ENCODE data around the gene RGL3. TPM values are rescaled to one million over a fixed set of nuclear protein-coding genes. Genes with fewer than 3 reads are reported as not detected.

The RGL3 gene
- total RNA-seq, 1 experiment from 2014 or later = 53.1 TPM

DNA sequence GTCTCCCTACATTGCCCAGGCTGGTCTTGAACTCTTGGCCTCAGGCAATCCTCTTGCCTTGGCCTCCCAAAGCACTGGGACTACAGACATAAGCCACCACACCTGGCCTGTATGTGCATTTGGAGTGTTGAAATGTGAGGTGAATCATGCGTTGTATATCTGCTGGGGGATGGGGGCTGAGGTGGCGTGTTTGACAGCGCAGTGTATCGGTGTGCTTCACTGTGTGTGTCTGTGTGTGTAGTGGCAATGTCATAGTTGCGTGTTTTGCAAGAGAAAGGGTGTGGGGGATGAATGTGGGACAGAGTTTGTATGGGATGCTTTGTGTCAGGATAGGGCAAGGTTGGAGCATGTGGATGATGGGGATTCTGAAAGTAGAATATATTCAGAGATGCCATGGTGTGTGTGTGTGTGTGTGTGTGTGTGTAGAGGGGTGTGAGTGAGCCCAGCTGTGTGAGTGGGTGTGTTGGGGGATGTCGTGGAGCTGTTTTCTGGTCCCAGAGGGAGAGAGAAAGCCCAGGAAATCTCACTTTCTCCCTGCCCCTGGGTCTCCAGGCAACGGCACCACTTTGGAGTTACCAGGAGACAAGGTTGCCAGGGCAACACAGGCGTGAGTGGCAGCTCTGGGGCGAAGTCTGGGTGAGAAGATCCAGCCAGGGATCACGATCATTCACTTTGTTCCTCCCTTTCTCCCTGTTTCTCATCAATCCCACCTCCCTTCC is 45.8 kb downstream of the RGL3 start:
- DNase-seq = no peak
- ChIA-PET CTCF (interaction anchor here (1.6 to 2.1 kb wide), 2 partner anchors 10 to 79 kb away, joined by 4 to 26 read pairs; partner anchors contain the start of gene EPOR), POLR2A (no interaction called here)
- Mint-ChIP-seq H3K9me3 (ENCODE audit: unreplicated experiment) (no peaks in the 10 kb centered on the region), H3K4me3 (ENCODE audit: unreplicated experiment) (peak overlapping the region; percentile 41), H3K4me1 (ENCODE audit: low read depth, unreplicated experiment) (no peaks in the 10 kb centered on the region), H3K27me3 (ENCODE audit: insufficient read depth, unreplicated experiment) (no peaks in the 10 kb centered on the region), H3K36me3 (ENCODE audit: insufficient read depth, unreplicated experiment) (peaks cover 14% of the 10 kb centered on the region), H3K27ac (ENCODE audit: unreplicated experiment) (peak overlapping the region; percentile 8)
- Histone ChIP-seq H3K4me1 (peaks cover 10% of the 10 kb centered on the region; the same call in 1 of the 2 replicates), H3K27me3 (replicated peaks; ENCODE audit: control insufficient read depth, insufficient read depth, low read length) (no peaks in the 10 kb centered on the region), H3K9me3 (no peaks in the 10 kb centered on the region), H3K4me3 (ENCODE audit: low read depth, low read length) (no peak overlapping the region), H3K36me3 (ENCODE audit: control insufficient read depth, insufficient read depth, low read length) (no peaks in the 10 kb centered on the region)
- no TSS peak for BruUV-seq (replicated peaks)
- TF ChIP-seq, protein P1, sequence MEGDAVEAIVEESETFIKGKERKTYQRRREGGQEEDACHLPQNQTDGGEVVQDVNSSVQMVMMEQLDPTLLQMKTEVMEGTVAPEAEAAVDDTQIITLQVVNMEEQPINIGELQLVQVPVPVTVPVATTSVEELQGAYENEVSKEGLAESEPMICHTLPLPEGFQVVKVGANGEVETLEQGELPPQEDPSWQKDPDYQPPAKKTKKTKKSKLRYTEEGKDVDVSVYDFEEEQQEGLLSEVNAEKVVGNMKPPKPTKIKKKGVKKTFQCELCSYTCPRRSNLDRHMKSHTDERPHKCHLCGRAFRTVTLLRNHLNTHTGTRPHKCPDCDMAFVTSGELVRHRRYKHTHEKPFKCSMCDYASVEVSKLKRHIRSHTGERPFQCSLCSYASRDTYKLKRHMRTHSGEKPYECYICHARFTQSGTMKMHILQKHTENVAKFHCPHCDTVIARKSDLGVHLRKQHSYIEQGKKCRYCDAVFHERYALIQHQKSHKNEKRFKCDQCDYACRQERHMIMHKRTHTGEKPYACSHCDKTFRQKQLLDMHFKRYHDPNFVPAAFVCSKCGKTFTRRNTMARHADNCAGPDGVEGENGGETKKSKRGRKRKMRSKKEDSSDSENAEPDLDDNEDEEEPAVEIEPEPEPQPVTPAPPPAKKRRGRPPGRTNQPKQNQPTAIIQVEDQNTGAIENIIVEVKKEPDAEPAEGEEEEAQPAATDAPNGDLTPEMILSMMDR (IDR thresholded peaks at IDR 0.05; ENCODE audit: insufficient read depth in 1 of 2, low read depth in 1 of 2, low read length in 1 of 2, severe bottlenecking in 1 of 2, unreplicated experiment in 1 of 2) = no peak
- intact Hi-C loops (cut with micrococcal nuclease; ENCODE audit: unreplicated experiment) = no loop called here

DNA sequence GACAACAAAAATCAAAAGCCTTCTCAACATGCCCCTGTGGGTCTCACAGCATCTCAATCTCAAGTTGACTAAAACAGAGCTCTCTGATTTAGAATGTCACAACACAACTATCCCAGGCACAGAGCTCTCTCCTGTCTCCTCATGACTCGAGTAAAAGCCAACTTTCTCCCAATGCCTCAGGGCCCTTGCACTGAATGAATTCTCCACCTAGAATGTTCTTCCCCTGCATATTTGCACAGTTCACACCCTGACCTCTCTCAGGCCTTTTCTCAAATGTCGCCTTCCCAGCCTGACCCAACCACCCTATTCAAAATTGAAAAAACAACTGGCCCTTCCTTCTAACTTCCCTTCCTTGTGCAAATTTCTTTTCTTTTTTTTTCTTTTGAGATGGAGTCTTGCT is 48.4 kb downstream of the RGL3 start:
- peaks cover 14% of the 10 kb centered on the region for H3K36me3 Mint-ChIP-seq (ENCODE audit: insufficient read depth, unreplicated experiment)

DNA sequence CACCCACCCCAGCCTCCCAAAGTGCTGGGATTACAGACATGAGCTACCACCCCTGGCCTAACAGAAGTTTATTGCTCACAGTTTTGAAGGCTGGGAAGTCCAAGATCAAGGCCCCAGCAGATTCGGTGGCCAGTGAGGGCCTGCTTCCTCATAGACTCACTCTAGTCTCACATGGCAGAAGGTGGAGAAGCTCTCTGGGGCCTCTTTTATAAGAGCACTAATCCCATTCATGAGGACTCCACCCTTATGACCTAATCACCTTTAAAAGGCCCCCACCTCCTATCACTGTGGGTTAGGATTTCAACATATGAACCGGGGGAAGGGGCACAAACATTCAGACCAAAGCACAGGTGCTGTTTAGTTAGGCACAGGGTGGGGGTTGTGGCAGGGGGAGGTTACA is 51.6 kb downstream of the RGL3 start:
- BruUV-seq (replicated peaks) = no TSS peak
- intact Hi-C loops (cut with micrococcal nuclease; ENCODE audit: unreplicated experiment) = no loop called here
- no peaks in the 10 kb centered on the region for H3K27me3 ChIP-seq (replicated peaks; ENCODE audit: control insufficient read depth, insufficient read depth, low read length)
- TF ChIP-seq, protein P1 (IDR thresholded peaks at IDR 0.05; ENCODE audit: insufficient read depth in 1 of 2, low read depth in 1 of 2, low read length in 1 of 2, severe bottlenecking in 1 of 2, unreplicated experiment in 1 of 2) = no peak
- Mint-ChIP-seq H3K27me3 (ENCODE audit: insufficient read depth, unreplicated experiment) (no peaks in the 10 kb centered on the region), H3K27ac (ENCODE audit: unreplicated experiment) (no peak overlapping the region), H3K9me3 (ENCODE audit: unreplicated experiment) (no peaks in the 10 kb centered on the region), H3K4me1 (ENCODE audit: low read depth, unreplicated experiment) (no peaks in the 10 kb centered on the region), H3K36me3 (ENCODE audit: insufficient read depth, unreplicated experiment) (peaks cover 14% of the 10 kb centered on the region), H3K4me3 (ENCODE audit: unreplicated experiment) (no peak overlapping the region)
- CTCF ChIA-PET = no interaction called here
- no peak overlapping the region for H3K4me3 ChIP-seq (ENCODE audit: low read depth, low read length)
- POLR2A ChIA-PET = no interaction called here
- H3K36me3 ChIP-seq (ENCODE audit: control insufficient read depth, insufficient read depth, low read length) = no peaks in the 10 kb centered on the region
- no peaks in the 10 kb centered on the region for H3K4me1 ChIP-seq
- no peak for DNase-seq
- H3K9me3 ChIP-seq = no peaks in the 10 kb centered on the region

More for the DNA sequence above, 48.4 kb downstream of the RGL3 start:
- TF ChIP-seq, protein P1 (IDR thresholded peaks at IDR 0.05; ENCODE audit: insufficient read depth in 1 of 2, low read depth in 1 of 2, low read length in 1 of 2, severe bottlenecking in 1 of 2, unreplicated experiment in 1 of 2) = no peak
- H3K4me3 ChIP-seq (ENCODE audit: low read depth, low read length) = no peak overlapping the region
- intact Hi-C loops (cut with micrococcal nuclease; ENCODE audit: unreplicated experiment) = no loop called here
- no peaks in the 10 kb centered on the region for H3K36me3 ChIP-seq (ENCODE audit: control insufficient read depth, insufficient read depth, low read length)
- ChIA-PET POLR2A (no interaction called here), CTCF (interaction anchor here (0.7 to 2.2 kb wide), 2 partner anchors 10 to 13 kb away, joined by 3 to 7 read pairs; partner anchors contain the start of gene EPOR)
- Mint-ChIP-seq H3K27me3 (ENCODE audit: insufficient read depth, unreplicated experiment) (no peaks in the 10 kb centered on the region), H3K9me3 (ENCODE audit: unreplicated experiment) (no peaks in the 10 kb centered on the region), H3K4me3 (ENCODE audit: unreplicated experiment) (no peak overlapping the region), H3K27ac (ENCODE audit: unreplicated experiment) (no peak overlapping the region), H3K4me1 (ENCODE audit: low read depth, unreplicated experiment) (no peaks in the 10 kb centered on the region)
- no peaks in the 10 kb centered on the region for H3K9me3 ChIP-seq
- BruUV-seq (replicated peaks) = no TSS peak
- H3K27me3 ChIP-seq (replicated peaks; ENCODE audit: control insufficient read depth, insufficient read depth, low read length) = no peaks in the 10 kb centered on the region
- DNase-seq = no peak
- peaks cover 9% of the 10 kb centered on the region; the same call in 1 of the 2 replicates for H3K4me1 ChIP-seq
